ENCODE measurements around the gene ATP2B2. TPM values are rescaled to one million over a fixed set of nuclear protein-coding genes. Genes with fewer than 3 reads are reported as not detected.

ATP2B2 gene
- total RNA-seq, 2 donors from 2014 or later, result 0.06 TPM; not detected in 1

DNA sequence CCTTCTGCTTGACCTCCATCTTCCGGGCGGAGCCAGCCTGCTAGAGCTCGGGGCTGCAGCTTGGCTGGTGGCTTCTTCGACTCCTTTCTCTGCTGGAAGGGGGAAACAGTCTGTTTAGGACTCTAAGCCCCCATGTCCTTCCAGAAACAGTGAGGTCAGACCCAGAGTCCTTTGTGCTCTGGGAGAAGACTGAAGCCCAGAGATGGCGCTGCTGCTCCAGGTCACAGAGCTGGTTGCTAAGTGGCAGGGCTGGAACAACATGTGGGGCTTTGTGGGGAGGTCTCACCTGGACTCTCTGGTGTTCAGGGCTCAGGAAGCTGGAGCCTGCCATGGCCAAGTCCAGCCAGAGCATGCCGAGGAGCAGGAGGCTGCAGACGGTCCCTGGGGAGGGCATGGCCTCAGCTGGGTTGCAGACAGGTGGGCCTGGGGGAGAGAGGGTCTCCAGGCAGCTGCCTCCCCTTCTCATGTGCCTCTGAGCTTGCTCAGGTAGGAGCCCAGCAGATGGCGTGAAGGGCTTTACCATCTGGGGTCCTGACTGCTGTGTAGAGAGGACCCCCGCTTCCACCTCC is 215.5 kb downstream of the ATP2B2 start:
- ATAC-seq, result no peak
- DNase-seq, result no peak
- intact Hi-C loops (cut with DNase I, micrococcal nuclease), result no loop called here

DNA sequence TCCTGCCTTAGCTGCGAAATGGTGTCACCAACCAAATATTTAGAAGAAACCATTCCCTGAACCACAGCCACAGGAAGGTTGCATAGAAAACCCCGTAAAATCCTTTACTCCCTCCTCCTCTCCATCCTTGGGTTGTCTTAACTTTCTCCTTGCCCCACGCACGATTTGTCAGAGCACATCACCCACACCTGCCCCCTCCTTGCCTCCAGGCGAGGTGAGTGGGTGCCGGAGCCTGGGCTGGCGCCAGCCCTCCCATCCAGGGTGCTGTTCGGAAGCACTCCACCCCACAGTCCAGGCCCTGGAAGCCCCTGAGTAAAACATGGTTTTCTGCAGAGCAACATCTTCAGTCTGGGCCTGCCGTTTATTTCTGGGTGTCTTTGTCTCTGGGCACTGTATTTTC is 216.3 kb downstream of the ATP2B2 start:
- DNase-seq (no peak), ATAC-seq (no peak)
- intact Hi-C loops (cut with DNase I, micrococcal nuclease), result no loop called here

DNA sequence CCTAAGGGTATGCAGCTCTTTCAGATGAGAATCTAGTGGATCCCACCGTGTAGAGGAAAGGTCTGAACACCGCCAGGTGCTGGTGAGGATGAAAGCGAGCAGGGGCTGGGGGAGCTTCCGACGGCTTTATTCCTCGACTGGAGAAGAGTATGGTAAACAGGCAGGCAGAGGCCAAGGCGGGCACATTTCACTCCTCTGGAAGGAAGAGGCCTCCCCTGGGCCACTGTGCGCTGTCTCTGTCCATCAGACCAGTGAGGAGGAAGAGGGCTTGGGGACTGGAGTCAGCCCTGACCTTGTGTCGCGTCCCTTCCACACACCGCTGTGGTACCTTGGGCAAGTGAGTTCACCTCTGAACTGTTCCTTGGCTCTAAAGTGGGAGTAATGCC is 216.8 kb downstream of the ATP2B2 start:
- intact Hi-C loops (cut with DNase I, micrococcal nuclease), result no loop called here
- ATAC-seq, result no peak
- DNase-seq, result no peak

DNA sequence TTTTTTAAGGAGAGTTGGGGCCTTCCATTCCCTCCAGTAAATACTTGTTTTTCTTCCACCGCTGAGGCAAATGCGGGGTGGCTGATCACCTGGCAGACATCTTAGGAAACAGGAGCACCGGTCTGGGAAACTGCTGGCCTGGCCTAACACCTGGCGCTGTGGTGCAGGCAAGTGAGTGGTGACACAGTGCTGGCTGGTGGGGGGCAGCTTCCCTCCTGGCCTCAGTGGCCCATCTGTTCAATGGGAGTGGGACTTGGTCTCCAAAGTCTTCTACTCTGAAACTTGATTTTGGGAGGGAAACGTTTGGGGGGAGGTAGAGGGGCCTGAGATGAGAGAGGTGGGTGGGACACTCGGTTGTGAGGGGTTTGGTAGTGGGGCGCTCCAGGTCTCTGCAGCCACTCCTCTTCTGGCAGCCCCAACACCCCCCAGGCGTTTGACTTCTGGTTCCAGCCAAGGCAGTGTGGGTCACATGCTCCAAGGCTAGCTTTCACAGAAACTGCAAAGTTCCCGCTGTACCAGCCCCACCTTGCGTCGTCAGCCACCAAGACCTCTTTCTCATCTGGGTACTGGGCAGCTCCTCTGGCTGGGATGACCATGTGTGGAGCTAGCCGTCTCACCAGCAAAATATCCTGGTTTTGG is 217.3 kb downstream of the ATP2B2 start:
- ATAC-seq (no peak), DNase-seq (no peak)
- intact Hi-C loops (cut with DNase I, micrococcal nuclease), result no loop called here

DNA sequence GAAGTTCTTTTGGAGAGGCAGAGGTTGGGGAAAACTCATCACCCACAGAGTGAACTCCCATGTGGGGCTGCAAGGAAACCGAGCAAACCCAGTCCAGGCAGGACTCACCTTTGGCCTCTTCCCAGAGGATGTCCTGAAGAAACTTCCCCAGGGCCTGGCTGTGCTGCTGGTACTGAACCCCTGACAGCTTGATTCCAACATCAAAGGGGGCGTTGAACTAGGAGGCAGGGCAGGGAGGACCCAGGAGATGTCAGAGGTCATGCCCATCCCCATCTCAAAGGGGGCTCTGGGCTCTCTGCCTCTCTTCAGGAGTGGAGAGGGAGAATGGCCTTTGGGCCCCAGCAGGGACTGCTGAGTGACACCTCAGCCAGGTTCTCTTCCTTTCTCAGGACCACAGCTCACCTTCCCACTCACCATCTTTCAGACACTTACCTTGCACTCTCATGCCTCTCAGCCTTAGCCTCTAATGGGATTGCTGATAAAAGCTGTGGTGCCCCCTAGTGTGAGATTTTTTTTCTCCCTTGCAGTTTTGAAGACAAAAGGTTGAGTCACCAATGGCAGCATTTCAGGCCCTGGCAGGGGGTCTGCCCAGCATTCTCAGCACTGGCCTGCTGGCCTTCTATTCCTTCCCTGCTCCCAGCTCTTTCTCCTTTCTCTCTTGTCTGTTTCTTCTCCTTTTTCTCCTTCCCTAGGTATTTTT is 218.6 kb downstream of the ATP2B2 start:
- intact Hi-C loops (cut with DNase I, micrococcal nuclease), result no loop called here
- no peak for ATAC-seq

DNA sequence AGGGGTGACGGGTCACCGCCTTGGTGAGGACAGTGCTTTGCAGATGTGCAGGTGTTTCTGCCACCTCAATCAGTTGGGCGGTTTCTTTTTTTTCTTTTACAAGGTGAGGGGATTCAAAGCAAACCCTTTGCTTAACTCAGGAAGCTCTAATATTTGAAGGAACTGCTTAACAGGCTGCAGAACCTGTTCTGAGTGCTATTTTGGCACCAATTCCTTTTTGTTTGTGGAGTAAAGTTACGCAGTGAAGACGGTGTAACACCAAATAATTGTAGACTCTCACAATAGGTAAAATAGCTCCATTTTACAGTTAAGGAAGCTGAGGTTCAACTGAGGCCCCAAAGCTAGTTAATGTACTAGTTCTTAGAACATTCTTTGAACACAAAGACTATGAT is 219.3 kb downstream of the ATP2B2 start:
- ATAC-seq, result no peak
- no peak for DNase-seq
- intact Hi-C loops (cut with DNase I, micrococcal nuclease), result no loop called here

More for the DNA sequence above, 218.6 kb downstream of the ATP2B2 start:
- DNase-seq, result no peak

DNA sequence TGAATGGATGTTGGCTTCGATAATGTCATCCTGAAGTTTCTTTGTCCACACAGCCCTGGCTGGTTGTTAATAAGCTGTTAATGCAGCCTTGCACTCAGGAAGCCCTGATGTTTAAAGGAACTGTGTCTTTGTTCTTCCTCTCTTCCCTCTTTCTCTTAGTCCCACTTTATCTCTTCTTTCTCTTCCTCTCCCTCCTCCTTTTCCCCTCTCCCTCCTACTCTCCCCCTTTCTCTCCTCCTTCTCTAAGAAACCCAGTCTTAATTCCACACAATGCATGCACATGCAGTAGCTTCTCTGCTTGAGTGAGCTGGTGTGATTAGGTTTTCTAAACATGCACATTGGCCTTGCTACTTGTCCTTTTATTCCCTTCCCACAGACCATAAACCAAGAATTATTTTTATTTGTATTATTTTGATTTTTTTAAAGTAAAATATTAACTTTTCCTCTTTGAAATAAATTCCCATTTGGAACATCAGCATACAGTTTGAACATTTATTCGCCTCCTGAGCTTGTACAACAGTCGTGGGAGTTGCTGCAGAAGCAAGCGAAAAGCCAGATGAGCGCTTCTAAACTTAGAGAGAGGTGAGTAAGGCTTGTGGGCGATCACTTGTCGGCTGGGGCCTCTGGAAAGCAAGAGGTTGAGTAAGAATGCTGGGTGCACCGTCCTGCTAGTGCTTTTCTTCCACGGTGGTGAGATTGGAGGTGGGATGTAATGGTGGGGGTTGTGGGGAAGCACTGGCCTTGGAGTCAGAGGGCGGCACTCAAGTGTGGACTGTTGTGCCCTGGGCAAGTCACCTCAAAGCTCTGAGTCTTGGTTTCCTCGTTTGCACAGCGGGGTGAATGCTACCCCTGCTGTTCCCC is 219.9 kb downstream of the ATP2B2 start:
- ATAC-seq (no peak), DNase-seq (no peak)
- intact Hi-C loops (cut with DNase I, micrococcal nuclease), result no loop called here

DNA sequence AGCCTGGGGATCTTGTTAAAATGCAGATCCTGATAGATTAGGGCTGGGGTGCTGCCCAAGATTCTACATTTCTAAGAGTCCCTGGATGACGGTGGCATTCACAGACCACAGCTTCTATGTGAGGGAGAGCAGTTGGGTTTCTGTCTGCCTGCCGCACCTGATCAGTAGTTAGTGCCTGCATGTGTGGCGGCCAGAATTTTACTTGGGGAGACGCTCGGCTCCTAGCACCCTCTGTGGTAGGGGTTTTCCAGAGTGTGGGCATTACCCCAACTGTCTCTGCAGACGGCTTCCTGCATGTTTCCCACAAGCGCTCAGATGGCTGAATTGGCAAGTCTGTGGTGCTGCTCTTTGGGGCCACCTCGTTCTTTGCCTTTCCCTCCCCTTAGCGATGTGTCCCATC is 220.9 kb downstream of the ATP2B2 start:
- intact Hi-C loops (cut with DNase I, micrococcal nuclease), result no loop called here
- ATAC-seq (no peak), DNase-seq (no peak)

DNA sequence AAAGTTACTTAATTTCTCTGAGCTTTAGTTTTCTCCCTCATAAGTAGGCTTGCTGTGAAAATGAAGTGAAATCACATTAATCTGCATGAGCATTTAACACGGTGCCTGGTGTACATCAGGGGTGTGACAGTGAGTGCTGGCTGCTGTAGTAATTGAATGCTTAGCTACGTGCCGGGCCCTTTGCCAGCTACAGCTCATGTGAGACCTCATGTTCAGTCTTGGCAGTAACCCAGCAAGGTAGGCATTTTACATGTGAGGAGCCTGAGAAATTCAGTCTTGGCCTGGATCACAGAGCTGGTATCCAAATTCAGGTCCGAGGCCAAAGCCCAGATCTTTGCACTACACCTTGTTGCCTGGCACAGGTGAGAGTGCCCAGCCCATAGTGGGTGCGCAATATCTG is 221.7 kb downstream of the ATP2B2 start:
- peak; percentile 38 for ATAC-seq
- intact Hi-C loops (cut with DNase I, micrococcal nuclease), result no loop called here
- peak in 1 of 2 donors; percentile 19 for DNase-seq

DNA sequence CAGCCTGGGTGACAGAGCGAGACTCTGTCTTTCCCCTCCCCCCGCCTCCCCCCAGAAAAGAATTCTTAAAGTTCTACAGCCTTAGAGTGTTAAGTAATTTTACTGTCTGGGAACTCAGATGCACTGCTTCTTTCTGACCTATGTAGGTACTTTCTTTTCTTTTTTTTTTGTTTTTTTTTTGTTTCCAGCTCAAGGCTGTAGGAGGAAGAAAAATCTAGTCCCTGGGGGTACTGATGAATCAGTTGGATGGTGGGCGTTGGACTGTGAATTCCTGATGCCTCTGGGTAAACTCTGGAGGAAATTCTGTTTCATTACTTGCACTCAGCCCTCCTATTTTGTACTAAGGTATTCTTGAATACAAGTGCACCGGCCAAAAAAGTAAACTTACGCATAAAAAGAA is 223.4 kb downstream of the ATP2B2 start:
- DNase-seq, result no peak
- ATAC-seq, result no peak
- intact Hi-C loops (cut with DNase I, micrococcal nuclease), result no loop called here

DNA sequence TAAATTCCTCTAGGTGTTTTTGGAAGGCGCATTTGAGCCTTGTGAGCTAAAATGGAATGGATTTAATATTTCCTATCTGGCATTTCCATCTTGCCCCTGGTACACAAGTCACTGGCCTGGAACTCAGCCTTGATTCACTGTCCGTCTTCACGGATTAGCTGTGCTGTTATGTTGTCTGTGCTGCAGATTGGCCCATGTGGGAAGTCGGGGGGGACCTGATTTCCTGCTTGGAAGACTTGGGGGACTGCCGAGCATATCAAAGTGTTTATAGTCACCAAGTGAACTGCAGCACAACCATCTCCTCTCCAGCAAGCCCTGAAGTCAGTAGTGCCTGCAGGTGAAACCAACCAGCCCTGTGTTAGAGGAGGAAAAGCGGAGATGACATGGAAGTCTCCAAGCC is 224.8 kb downstream of the ATP2B2 start:
- no peak for DNase-seq
- intact Hi-C loops (cut with DNase I, micrococcal nuclease), result no loop called here
- no peak for ATAC-seq

DNA sequence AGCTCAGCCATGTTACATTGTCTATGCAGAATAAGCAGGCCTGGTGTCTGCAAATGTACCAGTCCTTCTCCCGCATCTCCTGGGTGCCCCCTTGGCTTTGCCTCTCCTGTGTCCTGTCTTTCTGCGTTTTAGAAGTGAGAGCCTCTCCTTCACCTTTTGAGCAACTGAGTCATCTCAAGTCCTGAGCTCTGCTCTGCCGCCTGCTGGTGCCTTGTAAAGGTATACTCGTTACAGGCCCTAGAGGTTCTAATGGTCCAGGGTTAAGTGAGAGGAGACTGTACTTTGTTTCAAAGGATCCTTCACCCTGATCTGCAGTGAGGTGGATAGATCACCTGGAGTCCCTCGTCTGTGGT is 225.2 kb downstream of the ATP2B2 start:
- ATAC-seq (no peak), DNase-seq (no peak)
- intact Hi-C loops (cut with DNase I, micrococcal nuclease), result no loop called here

DNA sequence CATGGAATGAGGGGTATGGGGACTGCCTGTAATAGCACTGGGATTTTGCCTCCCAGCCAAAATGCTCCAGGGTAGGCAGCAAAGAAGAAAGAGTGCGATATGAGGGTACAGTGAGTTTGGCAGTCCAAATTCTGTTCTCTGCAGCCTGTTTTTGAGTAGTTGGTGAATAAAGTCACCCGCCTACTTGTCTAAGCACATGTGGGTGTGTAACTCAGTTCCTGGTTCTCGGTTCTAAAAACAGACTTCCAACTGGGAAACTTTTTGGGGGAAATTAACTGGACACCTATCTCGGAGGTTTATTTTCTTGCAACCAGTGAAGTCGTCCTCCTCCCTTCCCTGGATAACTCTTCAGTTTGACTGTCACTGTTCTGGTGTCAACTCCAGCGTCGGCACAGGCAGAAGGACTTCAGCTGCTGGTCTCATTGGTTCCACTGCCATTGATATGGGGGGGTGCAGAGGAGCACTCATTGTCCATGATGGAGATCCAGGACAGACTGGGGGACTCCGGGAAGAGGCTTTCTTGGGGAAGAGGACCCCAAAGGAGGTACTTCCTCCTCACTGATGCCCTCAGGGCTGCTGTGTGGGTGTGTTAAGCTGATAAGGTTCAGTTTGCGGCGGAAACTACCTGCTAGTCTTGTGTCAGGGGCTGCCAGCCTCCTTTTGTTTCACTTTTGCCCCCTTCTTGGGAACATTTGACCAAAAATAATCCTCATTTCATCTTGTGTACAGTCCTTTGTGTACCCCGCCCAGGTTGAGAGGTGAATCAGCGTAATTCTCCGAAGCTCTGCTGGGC is 225.8 kb downstream of the ATP2B2 start:
- DNase-seq (no peak), ATAC-seq (no peak)
- intact Hi-C loops (cut with DNase I, micrococcal nuclease), result no loop called here

DNA sequence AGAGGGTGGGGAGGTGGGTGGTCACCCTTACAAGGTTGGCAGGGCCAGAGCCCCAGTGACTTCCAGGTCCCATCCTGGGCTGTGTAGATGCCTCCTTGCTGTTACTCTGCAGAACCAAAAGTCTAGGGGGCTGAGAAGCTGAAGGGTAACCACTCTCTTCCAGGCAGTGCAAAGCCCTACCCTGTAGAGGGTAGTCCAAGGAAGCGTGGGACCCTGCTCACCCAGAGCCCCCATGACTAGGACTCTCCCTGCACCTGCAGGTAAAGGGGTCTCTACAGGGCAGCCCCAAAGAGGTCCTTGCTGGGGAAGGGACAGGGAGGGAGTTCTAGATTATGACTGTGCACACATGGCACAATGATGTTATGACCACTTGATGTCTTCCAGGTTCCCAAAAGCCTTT is 226.9 kb downstream of the ATP2B2 start:
- no peak for ATAC-seq
- intact Hi-C loops (cut with DNase I, micrococcal nuclease), result no loop called here

DNA sequence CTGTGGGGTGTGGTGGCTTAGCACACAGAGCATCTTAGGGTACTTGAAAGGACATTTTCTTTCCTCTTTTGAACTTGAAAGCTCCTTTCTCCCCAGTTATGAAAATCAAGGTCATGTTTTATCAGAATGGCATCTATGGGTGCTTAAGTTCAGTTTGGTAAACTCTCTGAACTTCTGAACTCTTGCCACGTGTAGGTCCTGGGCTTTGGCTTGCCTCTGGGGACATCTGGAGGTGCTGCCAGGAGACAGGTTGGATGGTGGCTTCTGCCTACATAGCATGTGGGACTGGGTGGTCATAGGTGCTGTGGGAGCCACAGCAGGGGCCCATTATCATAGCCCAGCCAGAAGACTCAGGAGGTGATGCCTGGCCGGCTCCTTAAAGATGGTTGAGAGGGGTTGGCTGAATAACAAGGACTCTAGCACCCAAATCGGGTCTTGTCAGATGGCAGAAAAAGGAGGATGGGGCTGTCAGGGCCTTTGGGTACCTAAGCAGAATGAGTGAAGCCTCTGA is 228.2 kb downstream of the ATP2B2 start:
- ATAC-seq, result no peak

More for the DNA sequence above, 226.9 kb downstream of the ATP2B2 start:
- no peak for DNase-seq

DNA sequence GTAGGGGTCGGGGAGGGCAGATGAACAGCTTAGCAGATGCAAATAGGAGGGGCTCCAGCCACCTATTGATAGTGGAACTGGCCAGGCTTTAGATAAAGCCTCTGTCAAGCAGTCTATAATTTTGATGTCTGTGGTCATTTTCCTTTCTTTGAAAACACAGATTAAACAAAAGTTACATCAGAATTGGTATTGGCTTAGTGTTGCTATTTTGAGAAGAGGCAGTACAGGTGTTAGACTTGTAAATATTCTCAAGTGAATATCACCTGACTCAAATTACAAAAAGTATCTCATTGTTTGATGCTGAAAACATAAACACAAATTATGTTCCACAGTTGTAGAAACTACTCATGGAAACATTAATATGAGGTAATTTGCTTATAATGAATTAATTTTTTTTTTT is 230.8 kb downstream of the ATP2B2 start:
- intact Hi-C loops (cut with DNase I, micrococcal nuclease), result no loop called here
- no peak for DNase-seq
- ATAC-seq, result no peak

More for the DNA sequence above, 228.2 kb downstream of the ATP2B2 start:
- DNase-seq, result no peak
- intact Hi-C loops (cut with DNase I, micrococcal nuclease), result no loop called here

All from left colon (tissue), 2 donors.